ENCODE measurements around the gene CDK14. TPM values are rescaled to one million over a fixed set of nuclear protein-coding genes. Genes with fewer than 3 reads are reported as not detected.

The CDK14 gene
- total and polyA plus RNA-seq, 2 donors (not counting 3 experiments of a cell fraction or from before 2014, with no cell fraction given): 5.5 to 34.2 TPM

GRCh38 chr7:90835861-90836260 lies 239.7 kb downstream of the CDK14 start:
- H3K27me3 ChIP-seq (ENCODE audit: control insufficient read depth in 2 of 2, insufficient read depth in 2 of 2, low read length in 2 of 2): no peaks in the 10 kb centered on the region
- H3K27ac ChIP-seq (ENCODE audit: insufficient read depth, low read depth, low read length): no peak overlapping the region
- no TSS peak for BruUV-seq (replicated peaks)
- H3K4me3 ChIP-seq (replicated peaks in 1 of 3; ENCODE audit: insufficient read depth in 1 of 3, low read depth in 1 of 3, low read length in 3 of 3): no peak overlapping the region
- H3K9ac ChIP-seq (replicated peaks; ENCODE audit: extremely low read depth, insufficient read depth, low read length): no peak overlapping the region
- H3K36me3 ChIP-seq (ENCODE audit: control insufficient read depth in 2 of 2, extremely low read depth in 1 of 2, insufficient read depth in 2 of 2, low read length in 2 of 2): no peaks in the 10 kb centered on the region
- FAIRE-seq (no peak), DNase-seq (ENCODE audit: low read depth, low spot score) (no peak)
- H3K79me2 ChIP-seq (ENCODE audit: control insufficient read depth, insufficient read depth, low read length): no peaks in the 10 kb centered on the region
- TF ChIP-seq CTCF (IDR thresholded peaks at IDR 0.05; ENCODE audit: extremely low read depth in 1 of 2, insufficient read depth in 1 of 2, low read depth in 1 of 2, low read length in 2 of 2): no peak
- no peak for TF ChIP-seq POLR2A (IDR thresholded peaks at IDR 0.05; ENCODE audit: low read depth, low read length)
- TF ChIP-seq MAX (IDR thresholded peaks at IDR 0.05; ENCODE audit: insufficient read depth, insufficient read length): no peak
- no peak for TF ChIP-seq GATA2 (IDR thresholded peaks at IDR 0.05; ENCODE audit: insufficient read depth, insufficient read length, low read depth, low read length)
- TF ChIP-seq EZH2 (IDR thresholded peaks at IDR 0.05; ENCODE audit: borderline replicate concordance, low read depth, low read length, severe bottlenecking): no peak
- TF ChIP-seq JUN (IDR thresholded peaks at IDR 0.05; ENCODE audit: borderline replicate concordance, insufficient read depth, insufficient read length, low read depth): no peak
- TF ChIP-seq MYC (IDR thresholded peaks at IDR 0.05; ENCODE audit: low read depth, low read length): no peak
- TF ChIP-seq FOS (IDR thresholded peaks at IDR 0.05; ENCODE audit: borderline replicate concordance, insufficient read depth, low read length): no peak
- no peak for TF ChIP-seq POLR2AphosphoS5 (IDR thresholded peaks at IDR 0.05; ENCODE audit: insufficient read depth, low read depth, low read length)
- H3K4me1 ChIP-seq (ENCODE audit: control insufficient read depth, extremely low read depth, insufficient read depth, low read length): no peaks in the 10 kb centered on the region
- no peaks in the 10 kb centered on the region for H3K9me3 ChIP-seq (replicated peaks; ENCODE audit: control insufficient read depth, insufficient read depth, low read length)
- POLR2A ChIA-PET: no interaction called here
- intact Hi-C loops (cut with micrococcal nuclease) (no loop called here), dilution Hi-C loops (cut with MboI; ENCODE audit: extremely low pct_ligation_motif_present, low sequenced_read_pairs) (no loop called here)
- H3K9me1 ChIP-seq (replicated peaks; ENCODE audit: control insufficient read depth, extremely low read depth, insufficient read depth, low read length): no peaks in the 10 kb centered on the region
- H4K20me1 ChIP-seq (replicated peaks; ENCODE audit: control insufficient read depth, extremely low read depth, insufficient read depth, low read length): no peaks in the 10 kb centered on the region
- CTCF ChIA-PET: no interaction called here
- H2AFZ ChIP-seq (ENCODE audit: low read depth, low read length): no peak overlapping the region
- H3K4me2 ChIP-seq (ENCODE audit: insufficient read depth, low read length): no peak overlapping the region
